Stimulated activated effector memory CD8-positive, alpha-beta T cell treated with anti-CD3 and anti-CD28 coated beads, Interleukin-12 subunit alpha, Interleukin-12 subunit beta, amount 100 ng/mL, for 72 hours (primary cell): ENCODE results near the gene LMBRD1.
A peak's percentile ranks its signal among the peaks of the same experiment; 100 is the strongest.

Experiments
- ATAC-seq: fragments of 150-1000 bp; cut with Tn5 transposase; 2 replicates; pipeline ENCODE4 v1.10.0; 2021
- DNase-seq, 2 donors: peaks; one replicate each; pipeline ENCODE4 v3.0.0; 2021 to 2022; ENCODE audit warnings: low spot score in 2 of 2
- H3K27ac Mint-ChIP-seq: one replicate; pipeline ENCODE4 v1.8.0; 2022; ENCODE audit warnings: mild to moderate bottlenecking, mixed read lengths
- H3K36me3 Mint-ChIP-seq: one replicate; pipeline ENCODE4 v1.8.0; 2022; ENCODE audit warnings: mild to moderate bottlenecking, mixed read lengths
- H3K4me1 Mint-ChIP-seq: one replicate; pipeline ENCODE4 v1.8.0; 2022; ENCODE audit warnings: mixed read lengths
- H3K4me3 Mint-ChIP-seq: one replicate; pipeline ENCODE4 v1.8.0; 2022; ENCODE audit warnings: mild to moderate bottlenecking, mixed read lengths
- H3K9me3 Mint-ChIP-seq: one replicate; pipeline ENCODE4 v1.8.0; 2022; ENCODE audit warnings: mixed read lengths

Gene LMBRD1

DNA sequence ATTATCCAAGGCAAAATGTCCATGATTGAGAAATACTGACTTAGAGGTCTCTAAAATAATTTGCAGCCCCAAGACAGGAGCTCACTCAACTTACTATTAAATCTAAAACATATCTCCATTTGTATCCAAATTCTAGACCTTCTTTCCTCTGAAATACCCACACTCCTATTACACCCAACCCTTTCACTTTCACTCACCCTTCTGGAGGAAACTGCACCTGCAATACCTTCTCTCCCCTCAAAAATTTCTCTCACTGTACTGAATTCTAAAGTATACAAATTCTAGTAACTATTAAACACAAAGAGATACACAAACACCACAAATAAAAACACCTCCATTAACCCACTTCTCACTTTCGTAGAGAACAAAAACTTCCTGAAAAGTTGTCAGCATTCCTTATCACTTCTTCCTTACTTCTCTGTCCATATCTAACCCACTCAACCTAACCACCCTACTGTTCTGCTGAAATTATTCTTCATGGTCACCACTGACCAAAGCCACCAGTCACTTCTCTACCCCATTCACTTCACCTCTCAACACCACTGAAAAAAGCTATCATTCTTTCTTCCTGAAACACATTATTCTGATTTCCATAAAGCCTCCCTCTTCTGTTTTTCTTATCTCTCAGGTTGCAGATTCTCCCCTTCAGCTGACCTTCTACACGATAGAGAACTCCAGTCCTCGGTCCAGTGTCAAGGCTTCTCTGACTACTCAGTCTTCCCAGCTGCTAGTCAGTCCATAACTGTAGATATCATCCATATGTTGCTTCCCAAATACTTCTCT lies 12.0 kb downstream of the LMBRD1 start:
- no peak overlapping the region for H3K4me3 Mint-ChIP-seq
- no peak for ATAC-seq

DNA sequence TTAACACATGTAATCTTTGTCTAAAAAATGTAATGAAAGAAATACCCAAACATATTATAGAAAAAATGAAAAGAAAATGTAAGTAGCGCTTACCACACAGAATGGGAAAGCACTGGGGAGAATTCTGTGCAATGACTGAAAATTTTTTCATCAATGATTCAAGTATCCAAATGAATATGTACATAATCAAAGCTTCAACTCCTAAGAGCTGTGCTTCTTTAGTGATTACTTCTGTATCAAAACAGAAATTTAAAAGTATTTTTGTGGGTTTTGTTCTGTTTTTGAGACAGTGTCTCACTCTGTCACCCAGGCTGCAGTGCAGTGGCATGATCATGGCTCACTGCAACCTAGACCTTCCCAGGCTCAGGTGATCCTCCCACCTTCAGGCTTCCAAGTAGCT lies 13.7 kb downstream of the LMBRD1 start:
- peaks cover 31% of the 10 kb centered on the region for H3K36me3 Mint-ChIP-seq
- H3K27ac Mint-ChIP-seq: no peak overlapping the region
- ATAC-seq (peak; percentile 47), DNase-seq (no peak)
- no peaks in the 10 kb centered on the region for H3K9me3 Mint-ChIP-seq
- H3K4me3 Mint-ChIP-seq: no peak overlapping the region
- peaks cover 28% of the 10 kb centered on the region for H3K4me1 Mint-ChIP-seq

More for the DNA sequence above, 12.0 kb downstream of the LMBRD1 start:
- H3K27ac Mint-ChIP-seq: no peak overlapping the region
- DNase-seq: no peak
- H3K9me3 Mint-ChIP-seq: no peaks in the 10 kb centered on the region
- H3K4me1 Mint-ChIP-seq: peaks cover 28% of the 10 kb centered on the region
- peaks cover 38% of the 10 kb centered on the region for H3K36me3 Mint-ChIP-seq

DNA sequence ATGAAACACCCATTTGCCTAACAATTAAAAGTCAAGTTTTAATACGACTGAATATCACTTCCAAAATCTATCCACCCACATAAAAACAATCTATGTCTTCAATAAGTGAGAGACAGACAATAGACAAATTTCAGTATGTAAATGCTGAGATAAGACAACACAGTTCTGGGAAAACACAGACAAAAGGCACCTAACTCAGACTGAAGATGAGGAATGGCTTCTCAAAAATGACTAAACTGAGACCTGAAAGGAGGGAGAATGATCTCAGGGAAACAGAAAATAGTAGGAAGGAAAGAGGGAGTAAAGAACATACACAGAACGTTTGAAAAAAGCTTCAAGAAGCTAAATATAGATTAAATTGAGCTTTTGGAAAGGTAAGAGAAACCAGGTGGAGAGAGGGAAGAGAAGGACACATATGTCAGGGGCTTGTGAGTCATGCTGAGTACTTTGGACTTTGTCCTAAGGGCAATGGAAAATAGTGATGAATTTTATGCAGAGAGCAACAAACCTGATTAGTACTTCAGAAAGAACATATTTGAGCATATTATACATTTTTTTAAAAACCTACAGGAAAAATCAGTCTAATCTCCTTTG lies 16.1 kb downstream of the LMBRD1 start:
- H3K4me3 Mint-ChIP-seq: no peak overlapping the region
- DNase-seq: no peak
- H3K4me1 Mint-ChIP-seq: peaks cover 24% of the 10 kb centered on the region
- H3K36me3 Mint-ChIP-seq: peaks cover 28% of the 10 kb centered on the region
- H3K27ac Mint-ChIP-seq: no peak overlapping the region
- ATAC-seq: no peak
- H3K9me3 Mint-ChIP-seq: no peaks in the 10 kb centered on the region

DNA sequence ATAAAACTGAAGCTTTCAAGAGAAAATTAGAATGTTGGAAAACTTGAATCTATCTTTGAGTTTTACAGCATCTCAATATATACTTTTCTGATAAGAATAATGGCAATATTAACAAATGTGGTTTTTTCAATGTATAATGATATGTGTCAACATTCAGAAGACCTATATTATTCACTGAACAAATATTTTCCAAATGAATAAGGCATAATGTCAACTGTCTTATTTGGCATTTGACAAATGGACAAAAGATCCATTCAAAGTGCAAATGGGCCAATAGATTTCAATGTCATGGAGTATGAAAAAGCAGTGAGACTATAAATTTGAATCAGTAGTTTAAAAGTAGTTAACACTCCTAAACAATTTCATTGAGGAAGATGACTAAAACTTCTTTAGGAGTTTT lies 20.9 kb downstream of the LMBRD1 start:
- peaks cover 26% of the 10 kb centered on the region for H3K4me1 Mint-ChIP-seq
- DNase-seq (no peak), ATAC-seq (no peak)
- no peak overlapping the region for H3K27ac Mint-ChIP-seq
- no peaks in the 10 kb centered on the region for H3K9me3 Mint-ChIP-seq
- H3K36me3 Mint-ChIP-seq: peaks cover 34% of the 10 kb centered on the region
- no peak overlapping the region for H3K4me3 Mint-ChIP-seq

DNA sequence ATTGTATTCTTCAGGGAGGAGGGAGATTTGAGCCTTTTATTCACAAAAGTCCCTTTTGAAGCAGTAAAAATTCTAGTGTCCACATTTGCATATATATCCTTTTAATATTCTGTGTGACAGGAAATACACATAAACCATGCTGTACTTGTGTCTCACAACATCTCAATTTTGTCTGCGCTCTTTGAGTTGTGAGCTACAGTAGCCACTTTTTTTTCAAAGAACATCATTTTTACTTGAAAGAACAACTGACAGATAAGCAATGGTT lies 21.3 kb downstream of the LMBRD1 start:
- H3K4me1 Mint-ChIP-seq: peaks cover 21% of the 10 kb centered on the region
- H3K27ac Mint-ChIP-seq: no peak overlapping the region
- DNase-seq (no peak), ATAC-seq (no peak)
- H3K4me3 Mint-ChIP-seq: no peak overlapping the region
- H3K9me3 Mint-ChIP-seq: no peaks in the 10 kb centered on the region
- H3K36me3 Mint-ChIP-seq: peaks cover 34% of the 10 kb centered on the region

DNA sequence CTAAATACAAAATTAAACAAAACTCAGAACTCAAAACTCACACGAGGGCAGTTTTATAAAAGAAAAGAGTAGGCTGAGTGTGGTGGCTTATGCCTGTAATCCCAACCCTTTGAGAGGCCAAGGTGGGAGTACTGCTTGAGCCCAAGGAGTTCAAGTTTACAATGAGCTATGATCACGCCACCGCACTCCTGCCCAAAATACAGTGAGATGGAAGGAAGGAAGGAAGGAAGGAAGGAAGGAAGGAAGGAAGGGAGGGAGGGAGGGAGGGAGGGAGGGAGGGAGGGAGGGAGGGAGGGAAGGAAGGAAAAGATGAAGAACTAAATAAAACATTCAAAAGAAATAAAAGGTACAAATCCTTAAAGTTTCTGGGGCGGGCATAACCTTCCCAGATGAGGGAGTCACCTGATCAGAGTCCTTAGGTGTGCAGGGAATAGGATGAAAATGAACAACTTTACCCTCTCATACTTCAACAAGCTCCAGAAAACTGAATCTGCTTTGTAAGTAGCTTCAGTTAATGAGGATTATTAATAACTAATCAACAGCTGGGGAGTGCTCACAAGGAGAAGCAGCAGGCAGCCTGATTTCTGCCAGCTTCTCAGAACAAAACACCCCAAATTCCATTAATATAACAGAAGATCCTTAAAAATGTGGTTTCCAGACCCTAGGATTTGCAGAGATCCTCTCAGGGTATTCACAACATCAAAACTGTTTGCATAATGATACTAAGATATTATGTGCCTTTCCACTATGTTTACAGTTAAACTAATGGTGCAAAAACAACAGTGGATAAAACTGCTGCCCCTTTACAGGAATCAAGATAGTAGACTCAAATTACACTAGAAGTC lies 21.8 kb downstream of the LMBRD1 start:
- Mint-ChIP-seq H3K4me3 (no peak overlapping the region), H3K27ac (no peak overlapping the region), H3K36me3 (peaks cover 28% of the 10 kb centered on the region), H3K4me1 (peaks cover 22% of the 10 kb centered on the region), H3K9me3 (no peaks in the 10 kb centered on the region)
- ATAC-seq (no peak), DNase-seq (no peak)

DNA sequence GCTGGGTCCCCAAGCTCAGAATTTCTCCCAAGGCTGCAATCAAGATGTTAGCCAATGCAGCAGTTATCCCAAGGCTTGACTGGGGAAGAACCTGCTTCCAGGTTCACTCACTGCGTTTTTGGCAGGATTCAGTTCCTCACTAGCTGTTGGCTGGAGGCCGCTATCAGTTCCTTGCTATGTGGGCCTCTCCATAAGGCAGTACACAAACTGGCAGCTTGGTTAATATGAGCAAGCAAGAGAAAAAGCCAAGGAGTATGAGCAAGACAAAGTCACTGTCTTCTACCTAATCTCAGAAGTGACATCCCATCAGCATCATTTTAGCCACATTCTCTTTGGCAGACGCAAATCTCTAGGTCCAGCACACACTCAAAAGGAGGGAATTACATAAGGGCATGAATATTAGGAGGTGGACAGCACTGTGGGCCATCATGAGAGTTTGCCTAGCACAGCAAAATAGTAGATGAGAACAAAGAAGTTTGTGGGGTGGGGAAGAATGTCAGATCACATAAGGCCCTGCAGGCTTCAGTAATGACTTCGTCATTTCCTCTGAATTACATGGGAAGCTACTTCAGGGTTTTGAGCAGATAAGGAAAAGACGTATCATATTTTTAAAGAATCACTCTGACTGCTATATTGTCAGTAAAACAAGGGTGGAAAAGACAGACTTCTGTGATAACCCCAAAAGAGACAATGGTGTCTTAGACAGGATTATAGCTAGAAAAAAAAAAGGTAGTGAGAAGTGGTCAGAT lies 25.5 kb downstream of the LMBRD1 start:
- ATAC-seq (peak; percentile 47), DNase-seq (no peak)
- no peak overlapping the region for H3K4me3 Mint-ChIP-seq
- H3K36me3 Mint-ChIP-seq: peaks cover 12% of the 10 kb centered on the region
- no peak overlapping the region for H3K27ac Mint-ChIP-seq
- H3K4me1 Mint-ChIP-seq: peaks cover 25% of the 10 kb centered on the region
- H3K9me3 Mint-ChIP-seq: no peaks in the 10 kb centered on the region

DNA sequence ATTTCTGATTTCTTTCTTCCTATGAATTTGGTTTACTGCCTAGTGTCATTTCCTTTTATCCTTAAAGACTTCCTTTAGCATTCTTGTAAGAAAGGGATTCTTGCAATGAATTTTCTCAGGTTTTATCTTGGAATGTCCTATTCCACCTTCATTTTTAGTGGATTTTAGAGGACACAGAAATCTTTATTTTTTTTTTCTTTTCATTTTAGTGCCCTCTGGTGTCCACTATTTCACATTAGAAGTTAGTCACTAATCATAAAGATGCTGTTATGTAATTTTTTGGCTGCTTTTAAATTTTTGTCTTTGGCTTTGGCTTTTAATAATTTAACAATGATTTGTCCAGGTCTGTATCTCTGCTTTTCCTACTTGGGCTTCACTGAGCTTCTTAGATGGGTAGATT lies 28.1 kb downstream of the LMBRD1 start:
- Mint-ChIP-seq H3K4me1 (peaks cover 27% of the 10 kb centered on the region), H3K27ac (no peak overlapping the region)

DNA sequence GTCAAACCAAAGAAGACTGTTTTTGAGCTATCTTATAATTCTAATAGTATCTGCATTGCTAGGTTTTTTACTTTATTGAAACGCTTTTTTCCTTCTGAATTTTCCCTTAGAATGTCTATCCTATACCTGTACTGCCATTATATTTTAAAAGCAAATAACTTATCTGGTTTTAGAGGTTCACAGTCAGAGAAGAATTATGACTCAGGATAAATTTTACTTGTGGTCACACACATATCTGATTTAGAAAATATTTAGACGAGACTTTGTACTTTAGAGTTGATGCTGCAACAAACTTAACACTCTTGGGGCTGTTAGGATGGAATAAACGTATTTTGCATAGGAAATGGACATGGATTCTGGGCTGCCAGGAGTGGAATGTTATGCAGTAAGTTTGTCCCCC lies 33.0 kb downstream of the LMBRD1 start:
- H3K9me3 Mint-ChIP-seq: no peaks in the 10 kb centered on the region
- peaks cover 15% of the 10 kb centered on the region for H3K36me3 Mint-ChIP-seq
- H3K4me3 Mint-ChIP-seq: no peak overlapping the region
- DNase-seq (no peak), ATAC-seq (no peak)
- H3K27ac Mint-ChIP-seq: no peak overlapping the region
- H3K4me1 Mint-ChIP-seq: peaks cover 34% of the 10 kb centered on the region

More for the DNA sequence above, 28.1 kb downstream of the LMBRD1 start:
- Mint-ChIP-seq H3K4me3 (no peak overlapping the region), H3K36me3 (peaks cover 6% of the 10 kb centered on the region), H3K9me3 (no peaks in the 10 kb centered on the region)
- DNase-seq (no peak), ATAC-seq (no peak)

DNA sequence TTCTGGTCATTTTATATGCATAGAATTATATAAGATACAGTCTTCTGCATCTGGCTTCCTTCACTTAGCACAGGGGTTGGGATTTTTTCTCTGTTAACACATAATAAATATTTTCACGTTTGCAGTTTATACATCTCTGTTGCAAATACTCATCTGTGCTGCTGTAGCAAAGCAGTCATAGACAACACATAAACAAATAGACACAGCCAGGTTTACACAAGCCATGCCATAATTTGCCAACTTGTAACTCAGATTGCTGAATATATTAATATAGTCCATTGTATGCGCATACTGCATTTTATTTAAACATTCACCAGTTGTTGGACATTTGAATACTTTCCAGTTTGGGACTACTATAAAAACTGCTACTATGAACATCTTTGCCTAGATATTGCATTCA lies 35.0 kb downstream of the LMBRD1 start:
- Mint-ChIP-seq H3K36me3 (peaks cover 11% of the 10 kb centered on the region), H3K27ac (no peak overlapping the region), H3K4me1 (peaks cover 34% of the 10 kb centered on the region), H3K4me3 (no peak overlapping the region), H3K9me3 (no peaks in the 10 kb centered on the region)
- DNase-seq (no peak), ATAC-seq (no peak)

DNA sequence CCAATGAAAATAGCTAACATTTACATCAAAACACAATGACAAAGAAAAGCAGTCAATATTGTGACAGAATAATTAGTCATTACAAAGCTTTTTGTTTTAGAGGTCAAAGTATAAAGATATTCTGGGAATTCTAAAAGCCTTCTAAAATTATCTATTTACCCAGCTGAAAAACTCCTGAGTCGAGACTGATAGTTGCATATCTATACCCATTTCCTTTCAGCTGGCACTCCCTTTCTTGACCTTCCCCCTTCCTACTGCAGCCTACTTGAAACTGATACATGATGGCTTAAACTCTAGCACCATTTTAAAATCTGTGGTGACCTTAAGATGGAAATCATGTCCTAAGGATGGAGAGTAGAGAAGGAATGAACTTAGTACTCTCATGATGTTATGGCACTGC lies 38.6 kb downstream of the LMBRD1 start:
- no peak for DNase-seq
- peaks cover 22% of the 10 kb centered on the region for H3K4me1 Mint-ChIP-seq
- H3K4me3 Mint-ChIP-seq: no peak overlapping the region
- no peak for ATAC-seq
- peaks cover 9% of the 10 kb centered on the region for H3K36me3 Mint-ChIP-seq
- no peak overlapping the region for H3K27ac Mint-ChIP-seq
- peaks cover 4% of the 10 kb centered on the region for H3K9me3 Mint-ChIP-seq

DNA sequence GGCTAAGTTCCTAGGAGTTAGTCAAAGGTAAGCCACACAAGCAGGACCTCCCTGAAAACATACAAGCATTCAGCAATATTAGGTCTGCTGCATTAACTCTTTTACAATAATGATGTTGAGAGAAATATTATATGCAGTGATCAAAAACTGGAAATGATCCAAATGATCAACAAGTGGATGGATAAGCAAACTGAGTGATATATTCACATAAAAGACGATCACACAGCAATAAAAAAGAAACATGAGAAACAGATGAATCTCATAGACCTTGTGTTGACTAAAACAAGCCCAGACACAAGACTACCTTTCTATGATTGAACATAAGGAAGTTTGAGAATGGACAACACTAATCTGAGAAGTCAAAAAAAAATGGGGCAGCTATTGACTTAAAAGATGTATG lies 39.9 kb downstream of the LMBRD1 start:
- Mint-ChIP-seq H3K4me1 (peaks cover 11% of the 10 kb centered on the region), H3K27ac (no peak overlapping the region), H3K4me3 (no peak overlapping the region), H3K36me3 (no peaks in the 10 kb centered on the region), H3K9me3 (peaks cover 4% of the 10 kb centered on the region)
- ATAC-seq (no peak), DNase-seq (no peak)

DNA sequence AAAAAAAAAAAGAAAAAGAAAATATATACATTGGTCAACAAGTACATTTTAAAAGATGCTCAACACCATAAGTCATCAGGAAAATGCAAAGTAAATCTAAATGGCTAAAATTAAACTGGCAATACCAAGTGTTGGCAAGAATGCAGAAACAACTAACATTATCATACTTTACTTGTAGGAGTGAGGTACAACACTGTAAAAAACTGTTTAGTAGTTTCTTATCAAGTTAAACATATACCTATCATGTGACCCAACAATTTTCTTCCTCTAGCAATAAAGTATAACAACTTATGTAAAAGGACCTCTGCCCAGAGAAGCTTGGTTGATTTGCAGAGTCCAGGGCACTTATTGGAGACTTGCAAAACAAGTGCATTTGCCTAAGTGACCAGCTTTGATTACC lies 40.4 kb downstream of the LMBRD1 start:
- Mint-ChIP-seq H3K9me3 (peaks cover 4% of the 10 kb centered on the region), H3K4me1 (peaks cover 11% of the 10 kb centered on the region), H3K4me3 (no peak overlapping the region), H3K36me3 (no peaks in the 10 kb centered on the region), H3K27ac (no peak overlapping the region)
- DNase-seq (no peak), ATAC-seq (no peak)

DNA sequence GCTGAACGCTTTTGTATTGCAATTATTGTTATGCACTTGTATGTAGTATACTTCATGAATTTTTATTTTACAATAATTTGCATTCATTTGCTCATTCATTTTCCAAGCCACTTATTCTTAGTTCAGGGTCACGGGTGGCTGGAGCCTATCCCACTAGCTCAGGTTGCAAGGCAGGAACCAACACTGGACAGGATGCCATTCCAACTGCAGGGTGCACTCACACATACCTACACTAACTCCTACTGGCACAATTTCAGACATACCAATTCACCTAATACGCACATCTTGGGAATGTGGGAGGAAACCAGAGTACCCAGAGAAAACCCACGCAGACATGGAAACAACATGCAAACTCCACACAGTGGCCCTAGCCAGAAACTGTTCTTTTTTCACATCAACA lies 61.8 kb downstream of the LMBRD1 start:
- Mint-ChIP-seq H3K4me1 (no peaks in the 10 kb centered on the region), H3K36me3 (peaks cover 24% of the 10 kb centered on the region), H3K27ac (no peak overlapping the region), H3K9me3 (no peaks in the 10 kb centered on the region), H3K4me3 (no peak overlapping the region)
- ATAC-seq (no peak), DNase-seq (no peak)

DNA sequence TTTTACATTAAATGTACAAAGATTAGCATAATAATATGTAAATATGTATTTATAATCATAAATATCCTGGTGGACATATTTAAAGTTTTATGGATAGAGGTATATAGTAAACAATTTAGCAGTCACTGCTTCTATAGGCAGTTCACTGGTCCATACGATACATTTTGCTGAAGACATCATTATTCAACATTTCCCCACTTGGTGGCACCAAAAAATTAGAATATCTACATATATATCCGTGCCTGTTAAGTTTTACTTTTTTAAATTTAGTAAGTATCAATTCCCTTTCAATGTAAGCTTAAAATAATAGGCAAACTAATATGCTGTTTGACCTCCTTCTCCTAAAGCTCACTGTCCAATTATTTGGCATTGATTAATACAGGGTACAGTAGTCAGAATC lies 64.2 kb downstream of the LMBRD1 start:
- H3K4me1 Mint-ChIP-seq: no peaks in the 10 kb centered on the region
- peaks cover 16% of the 10 kb centered on the region for H3K36me3 Mint-ChIP-seq
- DNase-seq: no peak
- no peaks in the 10 kb centered on the region for H3K9me3 Mint-ChIP-seq
- H3K27ac Mint-ChIP-seq: no peak overlapping the region
- H3K4me3 Mint-ChIP-seq: no peak overlapping the region
- no peak for ATAC-seq
